ENCODE data around the gene BTNL8. TPM values are rescaled to one million over a fixed set of nuclear protein-coding genes. Genes with fewer than 3 reads are reported as not detected.

The BTNL8 gene
- total RNA-seq, 1 donor from 2014 or later = 0.58 TPM

- intact Hi-C loops (cut with micrococcal nuclease) = no loop called here
- Histone ChIP-seq H3K9me3 (replicated peaks) (peaks cover 11% of the 10 kb centered on the region), H3K27ac (replicated peaks) (no peak overlapping the region), H3K4me3 (no peak overlapping the region), H3K4me1 (peaks cover 14% of the 10 kb centered on the region), H3K27me3 (ENCODE audit: low read depth) (no peaks in the 10 kb centered on the region), H3K36me3 (peaks cover 45% of the 10 kb centered on the region)
- TF ChIP-seq CTCF (IDR thresholded peaks at IDR 0.05; ENCODE audit: borderline replicate concordance) = no peak
- no peak for DNase-seq
These were observed 45.1 kb upstream of the BTNL8 start for GRCh38 chr5:180853848-180854176.

GRCh38 chr5:180858586-180858985, 40.4 kb upstream of the BTNL8 start:
- Histone ChIP-seq H3K4me1 (peaks cover 23% of the 10 kb centered on the region), H3K27me3 (ENCODE audit: low read depth) (no peaks in the 10 kb centered on the region), H3K4me3 (no peak overlapping the region), H3K36me3 (peaks cover 16% of the 10 kb centered on the region), H3K9me3 (replicated peaks) (no peaks in the 10 kb centered on the region), H3K27ac (replicated peaks) (no peak overlapping the region)
- no peak for TF ChIP-seq CTCF (IDR thresholded peaks at IDR 0.05; ENCODE audit: borderline replicate concordance)
- no peak for DNase-seq
- intact Hi-C loops (cut with micrococcal nuclease) = no loop called here

GRCh38 chr5:180860273-180860886, 38.6 kb upstream of the BTNL8 start:
- Histone ChIP-seq H3K4me3 (peak overlapping the region; percentile 86), H3K4me1 (peaks cover 23% of the 10 kb centered on the region), H3K27ac (replicated peaks) (peak overlapping the region; percentile 96), H3K36me3 (peaks cover 16% of the 10 kb centered on the region), H3K27me3 (ENCODE audit: low read depth) (no peaks in the 10 kb centered on the region), H3K9me3 (replicated peaks) (no peaks in the 10 kb centered on the region)
- DNase-seq = peak; percentile 26
- TF ChIP-seq CTCF (IDR thresholded peaks at IDR 0.05; ENCODE audit: borderline replicate concordance) = no peak
- intact Hi-C loops (cut with micrococcal nuclease) = no loop called here

GRCh38 chr5:180860887-180861822, 37.8 kb upstream of the BTNL8 start, which contains the start of gene ZFP62:
ZFP62 (minus strand) TSS chr5:180861276; CDS start chr5:180861219, 57 bp downstream.
- H3K36me3 ChIP-seq = peaks cover 9% of the 10 kb centered on the region
- H3K27me3 ChIP-seq (ENCODE audit: low read depth) = peaks cover 3% of the 10 kb centered on the region
- peaks cover 23% of the 10 kb centered on the region for H3K4me1 ChIP-seq
- H3K27ac ChIP-seq (replicated peaks) = peak within 1 kb of the TSS; percentile 96
- peak within 1 kb of the TSS; percentile 86 for H3K4me3 ChIP-seq
- H3K9me3 ChIP-seq (replicated peaks) = no peaks in the 10 kb centered on the region
- intact Hi-C loops (cut with micrococcal nuclease) = no loop called here
- peak; percentile 91 for DNase-seq
- peak; percentile 22 for TF ChIP-seq CTCF (IDR thresholded peaks at IDR 0.05; ENCODE audit: borderline replicate concordance)

GRCh38 chr5:180862645-180863044, 36.3 kb upstream of the BTNL8 start:
- H3K4me1 ChIP-seq = peaks cover 23% of the 10 kb centered on the region
- no peak for DNase-seq
- H3K36me3 ChIP-seq = peaks cover 9% of the 10 kb centered on the region
- no peak overlapping the region for H3K4me3 ChIP-seq
- TF ChIP-seq CTCF (IDR thresholded peaks at IDR 0.05; ENCODE audit: borderline replicate concordance) = no peak
- H3K27me3 ChIP-seq (ENCODE audit: low read depth) = peaks cover 7% of the 10 kb centered on the region
- no peak overlapping the region for H3K27ac ChIP-seq (replicated peaks)
- no peaks in the 10 kb centered on the region for H3K9me3 ChIP-seq (replicated peaks)
- intact Hi-C loops (cut with micrococcal nuclease) = no loop called here

All from left ventricle myocardium inferior (tissue), 1 donor.